Upper lobe of left lung (tissue), 6 donors: ENCODE measurements around the gene SLC4A3. TPM values are rescaled to one million over a fixed set of nuclear protein-coding genes. Genes with fewer than 3 reads are reported as not detected.
A peak's percentile ranks its signal among the peaks of the same experiment; 100 is the strongest.

Source experiments
- ATAC-seq, 2 donors: fragments of 200-7000 bp; cut with Tn5 transposase; one replicate each; pipeline ENCODE4 v1.9.1; 2022; ENCODE audit warnings: mild to moderate bottlenecking in 2 of 2, moderate library complexity in 2 of 2; ENCODE audit not compliant: low FRiP score in 2 of 2
- DNase-seq, 2 donors: peaks; one replicate each; pipeline ENCODE4 v3.0.0-alpha.2; 2019 to 2020
- H3K27ac ChIP-seq, 4 donors: fragments of 200-600 bp; sonication (generic); one replicate each; pipeline ENCODE4 v1.5.1; 2016 to 2019
- H3K27me3 ChIP-seq, 4 donors: fragments of 200-600 bp; sonication (generic); one replicate each; pipeline ENCODE4 v1.5.1; 2017 to 2019
- H3K36me3 ChIP-seq, 4 donors: fragments of 200-600 bp; sonication (generic); one replicate each; pipeline ENCODE4 v1.5.1; 2016 to 2019
- H3K4me1 ChIP-seq, 4 donors: fragments of 200-600 bp; sonication (generic); one replicate each; pipeline ENCODE4 v1.5.1; 2018 to 2019
- H3K4me3 ChIP-seq, 4 donors: fragments of 200-600 bp; sonication (generic); one replicate each; pipeline ENCODE4 v1.5.1; 2017 to 2019; ENCODE audit warnings: mild to moderate bottlenecking in 2 of 4, moderate library complexity in 1 of 4
- H3K9me3 ChIP-seq, 4 donors: fragments of 200-600 bp; sonication (generic); one replicate each; pipeline ENCODE4 v1.5.1; 2018 to 2019
- CTCF ChIP-seq, 6 experiments: fragments of 450-650 bp in 4 of 6; fragments of 200-600 bp in 2 of 6; sonication (generic) in 2 of 6; IDR thresholded peaks; one replicate each; pipeline ENCODE4 v1.5.1; 2016 to 2019; ENCODE audit warnings: antibody characterized with exemption in 6 of 6
- EP300 ChIP-seq, 4 donors: sonication (generic); formaldehyde crosslinking; IDR thresholded peaks; one replicate each; pipeline ENCODE4 v1.5.1; 2017; ENCODE audit warnings: antibody characterized with exemption in 4 of 4, control low read depth in 2 of 4
- POLR2A ChIP-seq, 4 donors: fragments of 450-650 bp; IDR thresholded peaks; one replicate each; pipeline ENCODE4 v1.5.1; 2016 to 2017; ENCODE audit warnings: antibody characterized with exemption in 4 of 4, mild to moderate bottlenecking in 2 of 4
- POLR2AphosphoS5 ChIP-seq, 2 donors: sonication (generic); formaldehyde crosslinking; IDR thresholded peaks; one replicate each; pipeline ENCODE4 v1.5.1; 2017; ENCODE audit warnings: antibody characterized with exemption in 2 of 2
- WGBS, 2 donors: methylation state at CpG; one replicate each; pipeline ENCODE4 v1.1.5; 2017 to 2018; 5-methylcytosine and 5-hydroxymethylcytosine counted together
- total RNA-seq, 6 donors: library from RNA; depleted of rRNA in 4 of 6; stranded (reverse); fragments of >200 nt in 4 of 6; gene quantifications; one replicate each; pipeline versions ENCODE4 v1.1.0 to v1.2.1, GENCODE V29; 2016 to 2021
- donor health status: DM: no; HTN: no; CAD: no; lungs with moderate emphysema.
- donor health status: DM: no; HTN: yes; CAD: no; lungs with severe emphysema.

SLC4A3 gene
- total RNA-seq, 6 donors from 2014 or later: 0.30 to 14.7 (median 2.1) TPM

GRCh38 chr2:219628986-219629901 lies 1.8 kb downstream of the SLC4A3 start:
- H3K36me3 ChIP-seq: no peaks in the 10 kb centered on the region
- no peak for ATAC-seq
- H3K27me3 ChIP-seq: peaks cover 0 to 14% (median 7%) of the 10 kb centered on the region in 4 donors
- DNase-seq: peak in 1 of 2 donors; percentile 69
- peaks cover 6 to 14% (median 9%) of the 10 kb centered on the region in 4 donors for H3K4me1 ChIP-seq
- no peaks in the 10 kb centered on the region for H3K9me3 ChIP-seq
- no peak overlapping the region for H3K4me3 ChIP-seq
- 59 to 63% methylated on average over 12 to 14 of the region's 16 CpGs for WGBS, 2 donors
- TF ChIP-seq POLR2A (IDR thresholded peaks at IDR 0.05) (no peak), EP300 (IDR thresholded peaks at IDR 0.05) (no peak), CTCF (IDR thresholded peaks at IDR 0.05) (no peak), POLR2AphosphoS5 (IDR thresholded peaks at IDR 0.05) (no peak)
- H3K27ac ChIP-seq: no peak overlapping the region

- Histone ChIP-seq H3K4me3 (no peak overlapping the region), H3K36me3 (no peaks in the 10 kb centered on the region), H3K9me3 (no peaks in the 10 kb centered on the region), H3K4me1 (peaks cover 6 to 14% (median 9%) of the 10 kb centered on the region in 4 donors), H3K27me3 (peaks cover 0 to 14% (median 7%) of the 10 kb centered on the region in 4 donors), H3K27ac (no peak overlapping the region)
- DNase-seq: peak in 1 of 2 donors; percentile 79
- WGBS, 2 donors: 75 to 84% methylated on average over 9 to 12 of the region's 20 CpGs
- TF ChIP-seq POLR2A (IDR thresholded peaks at IDR 0.05): no peak
- no peak for ATAC-seq
These were observed 2.7 kb downstream of the SLC4A3 start for GRCh38 chr2:219629976-219630695.

- Histone ChIP-seq H3K4me3 (no peak overlapping the region), H3K27me3 (peaks cover 0 to 14% (median 7%) of the 10 kb centered on the region in 4 donors), H3K9me3 (no peaks in the 10 kb centered on the region), H3K4me1 (peaks cover 6 to 14% (median 9%) of the 10 kb centered on the region in 4 donors), H3K27ac (no peak overlapping the region), H3K36me3 (no peaks in the 10 kb centered on the region)
- WGBS, 2 donors: 76 to 77% methylated on average over 11 to 17 of the region's 17 CpGs
- TF ChIP-seq POLR2A (IDR thresholded peaks at IDR 0.05): no peak
- TF ChIP-seq EP300 (IDR thresholded peaks at IDR 0.05): no peak
- TF ChIP-seq POLR2AphosphoS5 (IDR thresholded peaks at IDR 0.05): no peak
- no peak for TF ChIP-seq CTCF (IDR thresholded peaks at IDR 0.05)
- ATAC-seq (no peak), DNase-seq (no peak)
These were observed 3.5 kb downstream of the SLC4A3 start for GRCh38 chr2:219630770-219631405.

- 91 to 94% methylated on average over 7 to 9 of the region's 9 CpGs for WGBS, 2 donors
- TF ChIP-seq CTCF (IDR thresholded peaks at IDR 0.05): no peak
- no peak for TF ChIP-seq EP300 (IDR thresholded peaks at IDR 0.05)
- TF ChIP-seq POLR2A (IDR thresholded peaks at IDR 0.05): no peak
- TF ChIP-seq POLR2AphosphoS5 (IDR thresholded peaks at IDR 0.05): no peak
- no peaks in the 10 kb centered on the region for H3K36me3 ChIP-seq
- ATAC-seq (no peak), DNase-seq (no peak)
- H3K4me1 ChIP-seq: peaks cover 6 to 14% (median 9%) of the 10 kb centered on the region in 4 donors
- no peak overlapping the region for H3K27ac ChIP-seq
- H3K4me3 ChIP-seq: no peak overlapping the region
- H3K9me3 ChIP-seq: no peaks in the 10 kb centered on the region
- peaks cover 0 to 14% (median 7%) of the 10 kb centered on the region in 4 donors for H3K27me3 ChIP-seq
These were observed 4.0 kb downstream of the SLC4A3 start for GRCh38 chr2:219631406-219631891.
